Measurements from ENCODE around the gene ANP32E. TPM values are rescaled to one million over a fixed set of nuclear protein-coding genes. Genes with fewer than 3 reads are reported as not detected.

Gene ANP32E
- total and polyA plus RNA-seq, 2 donors from 2014 or later: 22.1 to 41.7 TPM

GRCh38 chr1:150176593-150176992 lies 59.3 kb downstream of the ANP32E start:
- intact Hi-C loops (cut with DNase I): no loop called here
- H3K27ac ChIP-seq (ENCODE audit: low read depth in 2 of 2, low read length in 2 of 2): no peak overlapping the region
- no peaks in the 10 kb centered on the region for H3K9me3 ChIP-seq (ENCODE audit: control insufficient read depth in 2 of 3, insufficient read depth in 1 of 3, low read length in 3 of 3)
- FAIRE-seq (no peak), DNase-seq (no peak)
- no peaks in the 10 kb centered on the region for H3K4me1 ChIP-seq (ENCODE audit: control insufficient read depth in 2 of 3, insufficient read depth in 2 of 3, low read depth in 1 of 3, low read length in 3 of 3)
- no peaks in the 10 kb centered on the region for H3K36me3 ChIP-seq (ENCODE audit: control insufficient read depth in 2 of 3, insufficient read depth in 3 of 3, low read length in 3 of 3)
- H3K4me3 ChIP-seq (ENCODE audit: low read length in 3 of 3): no peak overlapping the region
- TF ChIP-seq, protein P1, sequence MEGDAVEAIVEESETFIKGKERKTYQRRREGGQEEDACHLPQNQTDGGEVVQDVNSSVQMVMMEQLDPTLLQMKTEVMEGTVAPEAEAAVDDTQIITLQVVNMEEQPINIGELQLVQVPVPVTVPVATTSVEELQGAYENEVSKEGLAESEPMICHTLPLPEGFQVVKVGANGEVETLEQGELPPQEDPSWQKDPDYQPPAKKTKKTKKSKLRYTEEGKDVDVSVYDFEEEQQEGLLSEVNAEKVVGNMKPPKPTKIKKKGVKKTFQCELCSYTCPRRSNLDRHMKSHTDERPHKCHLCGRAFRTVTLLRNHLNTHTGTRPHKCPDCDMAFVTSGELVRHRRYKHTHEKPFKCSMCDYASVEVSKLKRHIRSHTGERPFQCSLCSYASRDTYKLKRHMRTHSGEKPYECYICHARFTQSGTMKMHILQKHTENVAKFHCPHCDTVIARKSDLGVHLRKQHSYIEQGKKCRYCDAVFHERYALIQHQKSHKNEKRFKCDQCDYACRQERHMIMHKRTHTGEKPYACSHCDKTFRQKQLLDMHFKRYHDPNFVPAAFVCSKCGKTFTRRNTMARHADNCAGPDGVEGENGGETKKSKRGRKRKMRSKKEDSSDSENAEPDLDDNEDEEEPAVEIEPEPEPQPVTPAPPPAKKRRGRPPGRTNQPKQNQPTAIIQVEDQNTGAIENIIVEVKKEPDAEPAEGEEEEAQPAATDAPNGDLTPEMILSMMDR (IDR thresholded peaks at IDR 0.05; ENCODE audit: borderline replicate concordance, extremely low read depth, insufficient read depth): no peak
- H3K27me3 ChIP-seq (ENCODE audit: control insufficient read depth, insufficient read depth, low read length): no peaks in the 10 kb centered on the region
- no peak overlapping the region for H3K9ac ChIP-seq (ENCODE audit: low read length in 3 of 3)

GRCh38 chr1:150173141-150173585 lies 62.7 kb downstream of the ANP32E start:
- Histone ChIP-seq H3K4me1 (ENCODE audit: control insufficient read depth in 2 of 3, insufficient read depth in 2 of 3, low read depth in 1 of 3, low read length in 3 of 3) (no peaks in the 10 kb centered on the region), H3K9ac (ENCODE audit: low read length in 3 of 3) (no peak overlapping the region), H3K36me3 (ENCODE audit: control insufficient read depth in 2 of 3, insufficient read depth in 3 of 3, low read length in 3 of 3) (no peaks in the 10 kb centered on the region), H3K9me3 (ENCODE audit: control insufficient read depth in 2 of 3, insufficient read depth in 1 of 3, low read length in 3 of 3) (no peaks in the 10 kb centered on the region), H3K27me3 (ENCODE audit: control insufficient read depth, insufficient read depth, low read length) (no peaks in the 10 kb centered on the region), H3K27ac (ENCODE audit: low read depth in 2 of 2, low read length in 2 of 2) (no peak overlapping the region), H3K4me3 (ENCODE audit: low read length in 3 of 3) (peak overlapping the region in 1 of 3 donors; percentile 8)
- TF ChIP-seq, protein P1 (IDR thresholded peaks at IDR 0.05; ENCODE audit: borderline replicate concordance, extremely low read depth, insufficient read depth): no peak
- intact Hi-C loops (cut with DNase I): no loop called here
- DNase-seq (no peak), FAIRE-seq (no peak)

- no peak for DNase-seq
- H3K4me3 ChIP-seq (ENCODE audit: low read length in 3 of 3): no peak overlapping the region
- H3K4me1 ChIP-seq (ENCODE audit: control insufficient read depth in 2 of 3, insufficient read depth in 2 of 3, low read depth in 1 of 3, low read length in 3 of 3): no peaks in the 10 kb centered on the region
- H3K9ac ChIP-seq (ENCODE audit: low read length in 3 of 3): no peak overlapping the region
- no peak for FAIRE-seq
- TF ChIP-seq, protein P1 (IDR thresholded peaks at IDR 0.05; ENCODE audit: borderline replicate concordance, extremely low read depth, insufficient read depth): no peak
- no peak overlapping the region for H3K27ac ChIP-seq (ENCODE audit: low read depth in 2 of 2, low read length in 2 of 2)
- H3K27me3 ChIP-seq (ENCODE audit: control insufficient read depth, insufficient read depth, low read length): no peaks in the 10 kb centered on the region
- no peaks in the 10 kb centered on the region for H3K9me3 ChIP-seq (ENCODE audit: control insufficient read depth in 2 of 3, insufficient read depth in 1 of 3, low read length in 3 of 3)
- no peaks in the 10 kb centered on the region for H3K36me3 ChIP-seq (ENCODE audit: control insufficient read depth in 2 of 3, insufficient read depth in 3 of 3, low read length in 3 of 3)
- intact Hi-C loops (cut with DNase I): no loop called here
Measured at GRCh38 chr1:150171801-150172200, 64.1 kb downstream of the ANP32E start.

Data from kidney (tissue), 14 donors.